T-cell (primary cell): ENCODE results near the gene SPOCK2. TPM values are rescaled to one million over a fixed set of nuclear protein-coding genes. Genes with fewer than 3 reads are reported as not detected.

Experiments
- ATAC-seq, 4 experiments: fragments of 200-7000 bp in 3 of 4; fragments of 150-1000 bp in 1 of 4; cut with Tn5 transposase; replicated peaks in 1 of 4; 1 replicate in 3 of 4; 2 replicates in 1 of 4; pipeline ENCODE4 v1.10.0; 2021; ENCODE audit warnings: moderate library complexity in 3 of 4, mild to moderate bottlenecking in 2 of 4, moderate number of reproducible peaks in 1 of 4
- CTCF ChIA-PET, 2 donors: fragments of 300-600 bp; sonication (Branson Sonifier 250); formaldehyde crosslinking; loops; one replicate each; lab custom pipeline; 2022; ENCODE audit warnings: antibody characterized with exemption in 2 of 2; lab: Charles Lee
- POLR2A ChIA-PET, 2 donors: fragments of 300-600 bp; sonication (Branson Sonifier 250); formaldehyde crosslinking; loops; one replicate each; lab custom pipeline; 2022; ENCODE audit warnings: antibody characterized with exemption in 2 of 2; lab: Charles Lee
- DNase-seq, 35 experiments: peaks; one replicate each; pipeline versions ENCODE4 v3.0.0 to v3.0.0-alpha.2; 2013 to 2023
- H3K27ac ChIP-seq: one replicate; pipeline ENCODE4 v1.5.1; 2013; ENCODE audit warnings: low read length
- H3K27me3 ChIP-seq, 2 experiments: replicated peaks in 1 of 2; 1 replicate in 1 of 2; 2 replicates in 1 of 2; pipeline versions ENCODE4 v1.6.1 to v1.7.0; 2013; ENCODE audit warnings: low read length in 1 of 2, mixed read lengths in 1 of 2; ENCODE audit not compliant: control insufficient read depth in 2 of 2, insufficient read depth in 2 of 2; ENCODE audit errors: extremely low read depth in 1 of 2
- H3K36me3 ChIP-seq, 2 donors: 1 replicate in 1 of 2; 2 replicates in 1 of 2; pipeline versions ENCODE4 v1.6.1 to v1.7.0; 2013; ENCODE audit warnings: low read length in 1 of 2; ENCODE audit not compliant: control insufficient read depth in 2 of 2, insufficient read depth in 1 of 2; ENCODE audit errors: extremely low read depth in 1 of 2
- H3K4me1 ChIP-seq, 2 experiments: 1 replicate in 1 of 2; 2 replicates in 1 of 2; pipeline versions ENCODE4 v1.6.1 to v1.7.0; 2013; ENCODE audit warnings: low read length in 2 of 2, mixed read lengths in 1 of 2; ENCODE audit not compliant: insufficient read depth in 2 of 2, control insufficient read depth in 1 of 2; ENCODE audit errors: extremely low read depth in 1 of 2
- H3K4me3 ChIP-seq, 2 donors: 1 replicate in 1 of 2; 2 replicates in 1 of 2; pipeline versions ENCODE4 v1.5.1 to v1.7.0; 2013; ENCODE audit warnings: mild to moderate bottlenecking in 2 of 2, low read length in 1 of 2, moderate library complexity in 1 of 2; ENCODE audit not compliant: control insufficient read depth in 1 of 2; ENCODE audit errors: extremely low read depth in 1 of 2
- H3K9me3 ChIP-seq: 2 replicates; pipeline ENCODE4 v1.7.0; 2013
- H3K27ac Mint-ChIP-seq, 2 donors: one replicate each; pipeline ENCODE4 v1.8.0; 2020 to 2021; ENCODE audit warnings: mild to moderate bottlenecking in 2 of 2, mixed read lengths in 2 of 2
- H3K27me3 Mint-ChIP-seq, 2 donors: one replicate each; pipeline ENCODE4 v1.8.0; 2021 to 2022; ENCODE audit warnings: mixed read lengths in 2 of 2
- H3K36me3 Mint-ChIP-seq: one replicate; pipeline ENCODE4 v1.8.0; 2021; ENCODE audit warnings: mixed read lengths
- H3K4me1 Mint-ChIP-seq, 3 donors: one replicate each; pipeline ENCODE4 v1.8.0; 2020 to 2022; ENCODE audit warnings: mixed read lengths in 3 of 3, mild to moderate bottlenecking in 1 of 3
- H3K4me3 Mint-ChIP-seq, 3 donors: one replicate each; pipeline ENCODE4 v1.8.0; 2020 to 2022; ENCODE audit warnings: mild to moderate bottlenecking in 3 of 3, mixed read lengths in 3 of 3, moderate library complexity in 3 of 3
- H3K9me3 Mint-ChIP-seq, 3 donors: one replicate each; pipeline ENCODE4 v1.8.0; 2020 to 2022; ENCODE audit warnings: mixed read lengths in 3 of 3
- WGBS: methylation state at CpG from one replicate; pipeline ENCODE4 v1.1.5; 2013; ENCODE audit warnings: missing lambda C conversion rate; ENCODE audit not compliant: insufficient coverage; 5-methylcytosine and 5-hydroxymethylcytosine counted together
- total RNA-seq, 35 experiments: library from RNA in 6 of 35; stranded (reverse) in 6 of 35; fragments of 120-200 nt in 1 of 35; gene quantifications; one replicate each; pipeline versions ENCODE4 v1.2.1 to v1.2.4 and lab custom pipeline; 2013 to 2026

SPOCK2 gene
- total RNA-seq, 5 donors from 2014 or later (not counting 1 experiment from before 2014, with no cell fraction given): 501 to 684 (median 547) TPM

DNA sequence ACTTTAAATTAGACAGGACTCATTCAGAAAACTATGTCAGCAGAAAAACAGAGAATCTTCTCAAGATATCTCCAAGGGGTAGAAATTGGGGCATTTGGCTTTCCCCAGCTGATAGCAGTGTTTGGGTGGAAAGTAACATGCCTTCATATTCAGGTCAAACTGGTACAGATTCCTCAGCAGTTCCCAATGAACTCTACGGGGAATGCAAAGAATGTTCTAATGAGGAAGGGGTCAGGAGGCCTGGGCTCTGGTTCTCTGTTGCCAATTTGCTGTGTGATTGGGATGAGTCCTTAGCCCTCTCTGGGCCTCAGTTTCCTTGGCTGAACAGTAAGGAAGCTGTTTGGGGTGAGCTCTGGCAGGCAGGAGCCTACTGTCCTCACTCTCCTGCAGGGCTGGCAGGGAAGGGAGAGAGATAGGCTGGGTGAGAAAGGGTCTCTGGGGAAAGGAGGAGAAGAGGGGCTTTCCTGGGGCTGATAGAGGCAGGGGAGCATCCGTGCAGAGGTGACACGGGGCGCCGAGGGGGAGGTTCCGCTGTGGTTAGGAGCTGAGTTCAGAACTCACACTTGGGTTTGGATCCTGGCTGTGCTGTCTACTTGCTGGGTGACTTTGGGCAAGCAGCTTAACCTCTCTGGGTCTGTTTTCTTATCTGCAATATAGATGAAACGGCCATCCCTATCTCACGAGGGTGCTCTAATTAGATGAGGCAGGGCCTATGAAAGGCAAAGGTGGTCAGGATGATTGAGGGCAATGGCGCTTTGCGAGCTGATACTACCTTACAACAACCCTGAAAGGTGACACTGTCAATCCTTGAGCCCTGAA, 45.1 kb downstream of the SPOCK2 start:
- no peak for DNase-seq
- Mint-ChIP-seq H3K9me3 (no peaks in the 10 kb centered on the region), H3K27ac (no peak overlapping the region), H3K4me1 (peaks cover under 1 to 5% (median under 1%) of the 10 kb centered on the region in 3 donors), H3K27me3 (no peaks in the 10 kb centered on the region), H3K36me3 (no peaks in the 10 kb centered on the region), H3K4me3 (no peak overlapping the region)
- ChIA-PET POLR2A (interaction anchor here in 1 of 2 donors (0.7 kb wide), 1 partner anchor 289 kb away, joined by 3 read pairs; no protein-coding TSS in a partner anchor), CTCF (no interaction called here)
- WGBS: 89% methylated on average over 6 of the region's 10 CpGs
- Histone ChIP-seq H3K4me1 (no peaks in the 10 kb centered on the region), H3K36me3 (no peaks in the 10 kb centered on the region), H3K27me3 (peaks cover 0 to 5% of the 10 kb centered on the region in 2 experiments), H3K27ac (no peak overlapping the region), H3K9me3 (no peaks in the 10 kb centered on the region), H3K4me3 (no peak overlapping the region)
- no peak for ATAC-seq

DNA sequence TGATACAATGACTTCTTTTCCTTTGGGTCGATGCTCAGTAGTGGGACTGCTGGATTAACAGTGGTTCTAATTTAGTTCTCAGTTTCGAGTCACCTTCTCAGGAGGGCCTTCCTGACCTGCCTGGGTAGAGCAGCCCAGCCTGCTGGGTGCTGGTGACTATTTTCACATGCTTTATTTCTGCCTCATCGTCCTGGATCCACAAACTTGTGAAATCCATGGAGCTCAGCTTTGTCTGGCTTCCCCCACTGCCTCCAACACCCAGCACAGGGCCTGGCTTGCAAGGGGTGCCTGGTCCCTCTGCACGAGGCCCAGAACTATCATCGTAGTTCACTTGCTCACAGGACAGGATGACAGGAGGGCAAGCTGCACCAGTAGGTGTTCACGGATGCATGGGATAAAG, 46.9 kb downstream of the SPOCK2 start:
- WGBS: 78% methylated on average over 5 of the region's 6 CpGs
- H3K4me1 Mint-ChIP-seq: peaks cover 0 to 5% (median 0%) of the 10 kb centered on the region in 3 donors
- no peaks in the 10 kb centered on the region for H3K27me3 Mint-ChIP-seq
- H3K4me3 Mint-ChIP-seq: no peak overlapping the region
- no peaks in the 10 kb centered on the region for H3K4me1 ChIP-seq
- CTCF ChIA-PET: no interaction called here
- DNase-seq (no peak), ATAC-seq (no peak)
- H3K9me3 Mint-ChIP-seq: no peaks in the 10 kb centered on the region
- POLR2A ChIA-PET: no interaction called here
- H3K27ac Mint-ChIP-seq: no peak overlapping the region
- no peaks in the 10 kb centered on the region for H3K36me3 Mint-ChIP-seq
- H3K36me3 ChIP-seq: no peaks in the 10 kb centered on the region
- H3K4me3 ChIP-seq: no peak overlapping the region
- H3K27me3 ChIP-seq: peaks cover 0 to 10% of the 10 kb centered on the region in 2 experiments
- H3K27ac ChIP-seq: no peak overlapping the region
- no peaks in the 10 kb centered on the region for H3K9me3 ChIP-seq

DNA sequence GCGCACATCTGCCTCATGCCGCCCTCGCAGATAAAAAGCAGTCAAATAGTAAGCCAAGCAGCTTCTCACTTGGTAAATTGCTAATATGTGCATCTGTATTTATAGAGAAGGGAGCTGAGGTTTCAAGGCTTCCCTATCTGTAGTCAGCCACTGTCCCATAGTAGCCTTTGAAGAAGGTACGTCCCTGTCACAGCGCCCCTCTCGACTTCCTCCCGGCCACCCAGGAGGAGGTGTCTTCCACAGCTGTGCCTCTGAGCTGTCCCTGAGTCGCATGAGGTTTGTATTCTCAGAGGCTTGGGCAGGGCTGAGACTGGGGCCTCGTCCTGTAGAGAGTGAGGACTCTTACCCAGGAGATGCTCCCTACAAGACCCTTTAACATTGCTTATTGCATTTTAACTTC, 49.0 kb downstream of the SPOCK2 start:
- H3K4me1 ChIP-seq: no peaks in the 10 kb centered on the region
- ATAC-seq: no peak
- Mint-ChIP-seq H3K36me3 (no peaks in the 10 kb centered on the region), H3K4me3 (no peak overlapping the region), H3K4me1 (peaks cover 0 to 5% (median 0%) of the 10 kb centered on the region in 3 donors), H3K9me3 (no peaks in the 10 kb centered on the region), H3K27me3 (no peaks in the 10 kb centered on the region), H3K27ac (no peak overlapping the region)
- WGBS: 100% methylated on average over 3 of the region's 9 CpGs
- no peak for DNase-seq
- no peaks in the 10 kb centered on the region for H3K36me3 ChIP-seq
- no peak overlapping the region for H3K4me3 ChIP-seq
- no peaks in the 10 kb centered on the region for H3K9me3 ChIP-seq
- peaks cover 0 to 16% of the 10 kb centered on the region in 2 experiments for H3K27me3 ChIP-seq
- no peak overlapping the region for H3K27ac ChIP-seq
- ChIA-PET CTCF (no interaction called here), POLR2A (no interaction called here)

DNA sequence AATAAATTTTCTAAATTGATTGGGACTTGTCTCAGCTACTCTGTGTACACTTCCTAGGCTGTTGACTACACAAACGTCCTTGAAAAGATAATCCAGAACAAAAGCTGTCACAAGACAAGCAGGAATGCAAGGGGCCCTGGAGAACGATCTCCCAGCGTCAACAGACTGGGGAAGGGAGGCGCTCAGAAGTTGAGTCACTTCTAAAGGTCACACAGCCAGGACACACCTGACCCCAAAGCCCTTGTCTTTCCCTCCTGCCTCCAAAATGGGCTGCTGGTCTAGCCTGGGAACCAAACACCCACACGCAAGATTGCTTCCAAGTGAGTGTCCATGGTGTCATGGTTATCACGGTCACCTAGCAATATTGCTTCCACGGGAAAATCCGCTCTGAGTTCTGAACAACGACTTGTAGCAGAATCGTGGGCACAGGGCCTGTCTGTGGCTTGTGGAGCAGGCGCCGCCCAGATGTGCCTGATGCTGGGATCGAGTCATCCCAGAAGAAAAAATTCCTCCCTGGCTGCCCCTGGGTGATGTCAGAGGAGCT, 49.8 kb downstream of the SPOCK2 start:
- Histone ChIP-seq H3K36me3 (no peaks in the 10 kb centered on the region), H3K4me3 (no peak overlapping the region), H3K4me1 (no peaks in the 10 kb centered on the region), H3K27ac (no peak overlapping the region), H3K9me3 (no peaks in the 10 kb centered on the region), H3K27me3 (peaks cover 0 to 16% of the 10 kb centered on the region in 2 experiments)
- Mint-ChIP-seq H3K4me3 (no peak overlapping the region), H3K27ac (no peak overlapping the region), H3K4me1 (peaks cover 0 to 5% (median 0%) of the 10 kb centered on the region in 3 donors), H3K36me3 (no peaks in the 10 kb centered on the region), H3K9me3 (no peaks in the 10 kb centered on the region), H3K27me3 (no peaks in the 10 kb centered on the region)
- ATAC-seq: no peak
- ChIA-PET CTCF (interaction anchor here in 1 of 2 donors (0.7 kb wide), 1 partner anchor 216 kb away, joined by 3 read pairs; no protein-coding TSS in a partner anchor), POLR2A (no interaction called here)
- DNase-seq: no peak
- WGBS: 81% methylated on average over 5 of the region's 13 CpGs

DNA sequence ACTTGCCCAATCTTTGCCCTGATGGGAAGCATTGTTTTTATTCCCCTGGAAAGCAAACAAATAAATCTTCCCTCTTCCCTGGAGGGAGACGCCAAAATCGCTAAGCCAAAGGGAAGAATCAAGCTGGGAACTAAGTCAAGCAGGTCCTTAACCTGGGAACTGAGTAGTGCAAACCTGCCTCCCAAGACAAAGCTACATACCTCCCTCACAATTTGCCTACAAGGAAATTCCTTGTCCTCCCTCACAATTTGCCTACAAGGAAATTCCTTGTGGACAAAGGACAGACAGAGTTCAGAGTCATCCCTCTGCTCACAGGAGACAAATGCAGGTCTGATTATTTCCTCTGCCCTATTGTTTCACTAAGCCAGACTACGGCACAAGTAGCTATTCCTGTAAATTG, 50.5 kb downstream of the SPOCK2 start:
- H3K27ac Mint-ChIP-seq: no peak overlapping the region
- Histone ChIP-seq H3K4me3 (no peak overlapping the region), H3K27ac (no peak overlapping the region), H3K4me1 (no peaks in the 10 kb centered on the region), H3K36me3 (no peaks in the 10 kb centered on the region), H3K27me3 (peaks cover 0 to 18% of the 10 kb centered on the region in 2 experiments), H3K9me3 (no peaks in the 10 kb centered on the region)
- ChIA-PET CTCF (interaction anchor here in 1 of 2 donors (0.7 kb wide), 1 partner anchor 215 kb away, joined by 3 read pairs; no protein-coding TSS in a partner anchor), POLR2A (no interaction called here)
- no peak for DNase-seq
- WGBS: 57% methylated on average over 2 of the region's 3 CpGs
- H3K9me3 Mint-ChIP-seq: no peaks in the 10 kb centered on the region
- H3K36me3 Mint-ChIP-seq: no peaks in the 10 kb centered on the region
- peaks cover 0 to 5% (median 0%) of the 10 kb centered on the region in 3 donors for H3K4me1 Mint-ChIP-seq
- ATAC-seq: no peak
- no peaks in the 10 kb centered on the region for H3K27me3 Mint-ChIP-seq
- no peak overlapping the region for H3K4me3 Mint-ChIP-seq

DNA sequence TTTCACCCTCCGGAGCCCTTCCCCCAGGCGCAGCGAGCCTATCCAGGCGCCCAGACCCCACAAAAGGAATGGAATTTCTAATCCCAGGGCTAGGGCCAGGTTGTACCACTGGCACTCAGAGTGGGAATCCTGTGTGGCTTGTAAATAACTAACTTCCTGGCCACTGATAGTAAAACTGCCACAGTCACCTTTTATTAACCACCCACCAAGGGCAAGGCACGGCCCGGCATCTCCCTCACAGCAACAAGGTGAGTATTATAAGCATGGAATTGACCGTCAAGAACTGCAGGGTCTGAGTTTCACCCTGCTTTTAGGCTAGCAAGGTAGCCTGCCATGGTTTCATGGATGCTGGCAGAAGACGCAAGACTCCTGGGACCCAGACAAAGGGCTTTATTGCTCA, 51.1 kb downstream of the SPOCK2 start:
- Histone ChIP-seq H3K36me3 (no peaks in the 10 kb centered on the region), H3K27me3 (peaks cover 0 to 20% of the 10 kb centered on the region in 2 experiments), H3K4me3 (no peak overlapping the region), H3K4me1 (no peaks in the 10 kb centered on the region), H3K9me3 (no peaks in the 10 kb centered on the region), H3K27ac (no peak overlapping the region)
- Mint-ChIP-seq H3K4me3 (no peak overlapping the region), H3K27ac (no peak overlapping the region), H3K36me3 (no peaks in the 10 kb centered on the region), H3K27me3 (no peaks in the 10 kb centered on the region), H3K9me3 (no peaks in the 10 kb centered on the region), H3K4me1 (peaks cover 0 to 3% (median 0%) of the 10 kb centered on the region in 3 donors)
- DNase-seq (no peak), ATAC-seq (no peak)
- CTCF ChIA-PET: no interaction called here
- WGBS: 81% methylated on average over 5 of the region's 8 CpGs
- POLR2A ChIA-PET: no interaction called here
